ENCODE results near the gene TSPEAR. TPM values are rescaled to one million over a fixed set of nuclear protein-coding genes. Genes with fewer than 3 reads are reported as not detected.

The TSPEAR gene
- total RNA-seq, 1 donor from 2014 or later, result 0.15 TPM

DNA sequence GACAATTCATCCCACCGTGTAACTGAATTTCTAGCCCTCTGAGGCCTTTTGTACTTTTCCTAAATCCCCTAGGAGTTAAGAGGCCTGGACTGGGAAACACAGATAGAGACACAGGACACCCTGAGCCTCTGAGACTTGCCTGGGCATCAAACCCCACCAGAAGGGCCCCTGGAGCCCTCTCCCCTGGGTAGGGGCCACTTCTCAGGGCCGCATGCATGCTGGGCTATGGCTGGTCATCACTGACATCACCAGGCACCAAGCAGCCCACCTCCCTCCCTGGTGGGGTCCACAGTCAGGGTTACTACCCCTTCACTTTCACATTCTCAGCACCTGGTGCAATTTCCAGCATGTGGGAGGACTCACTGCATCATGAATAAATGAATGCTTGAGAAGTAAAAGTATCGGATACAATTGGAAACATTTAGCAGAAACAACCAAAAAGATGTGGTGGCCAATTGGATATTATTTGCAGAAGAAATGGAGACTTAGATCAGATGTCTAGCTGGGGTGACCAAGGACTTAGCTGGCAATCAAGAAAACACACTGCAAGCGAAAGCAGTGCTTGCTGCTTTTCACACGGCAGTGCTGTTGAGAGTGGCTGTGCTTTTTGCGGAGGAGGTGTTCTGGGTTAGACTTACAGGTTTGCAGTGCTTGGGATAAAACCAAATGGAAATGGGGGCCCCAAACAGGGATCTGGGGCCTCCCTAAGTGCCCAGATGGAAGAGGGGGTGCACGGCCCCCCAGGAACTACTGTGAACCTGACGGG lies 111.9 kb downstream of the TSPEAR start:
- Mint-ChIP-seq H3K36me3 (ENCODE audit: low read depth) (peaks cover 3% of the 10 kb centered on the region), H3K4me3 (ENCODE audit: unreplicated experiment) (no peak overlapping the region), H3K27me3 (ENCODE audit: low read depth) (peaks cover 66% of the 10 kb centered on the region), H3K9me3 (ENCODE audit: low read depth) (peaks cover 15% of the 10 kb centered on the region), H3K27ac (ENCODE audit: unreplicated experiment) (no peak overlapping the region), H3K4me1 (ENCODE audit: low read depth) (no peaks in the 10 kb centered on the region)
- DNase-seq (ENCODE audit: low spot score), result no peak
- TF ChIP-seq CTCF (IDR thresholded peaks at IDR 0.05), result no peak

- no peak for DNase-seq (ENCODE audit: low spot score)
- Mint-ChIP-seq H3K4me1 (ENCODE audit: low read depth) (peaks cover 6% of the 10 kb centered on the region), H3K27ac (ENCODE audit: unreplicated experiment) (no peak overlapping the region), H3K27me3 (ENCODE audit: low read depth) (peaks cover 66% of the 10 kb centered on the region), H3K36me3 (ENCODE audit: low read depth) (peaks cover 3% of the 10 kb centered on the region), H3K9me3 (ENCODE audit: low read depth) (peaks cover 10% of the 10 kb centered on the region), H3K4me3 (ENCODE audit: unreplicated experiment) (no peak overlapping the region)
- TF ChIP-seq CTCF (IDR thresholded peaks at IDR 0.05), result no peak
Observed at GRCh38 chr21:44598061-44598460, 113.3 kb downstream of the TSPEAR start.

DNA sequence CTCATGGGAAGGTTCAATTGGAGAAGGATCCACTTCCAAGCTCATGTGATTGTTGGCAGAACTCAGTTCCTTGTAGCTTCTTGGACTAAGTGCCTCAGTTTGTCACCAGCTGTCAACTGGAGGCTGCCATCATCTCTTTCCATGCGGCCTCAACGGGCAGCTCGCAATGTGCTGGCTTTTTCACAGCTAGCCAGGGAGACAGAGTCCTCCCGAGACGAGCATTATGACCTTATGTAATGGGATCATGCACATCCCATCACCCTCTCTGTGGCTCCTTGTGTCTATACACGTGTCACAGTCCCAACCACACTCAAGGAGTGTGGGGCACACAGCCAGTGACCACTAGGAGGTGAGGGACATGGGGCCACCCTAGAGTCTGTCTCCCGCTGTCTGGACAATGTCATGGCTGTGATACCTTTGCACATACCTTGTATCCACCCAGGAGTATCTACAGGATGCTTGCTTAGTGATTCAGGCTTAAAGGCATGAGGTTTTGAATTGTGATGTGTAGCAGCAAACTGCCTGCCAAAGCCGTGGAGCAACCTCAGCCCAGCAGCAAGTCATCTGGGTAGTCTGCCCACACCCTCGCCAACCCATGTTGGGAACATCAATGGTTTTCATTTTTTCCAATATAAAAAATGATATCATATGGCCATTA lies 115.2 kb downstream of the TSPEAR start:
- Mint-ChIP-seq H3K27me3 (ENCODE audit: low read depth) (peaks cover 68% of the 10 kb centered on the region), H3K9me3 (ENCODE audit: low read depth) (peaks cover 10% of the 10 kb centered on the region), H3K4me1 (ENCODE audit: low read depth) (peaks cover 6% of the 10 kb centered on the region), H3K27ac (ENCODE audit: unreplicated experiment) (no peak overlapping the region), H3K4me3 (ENCODE audit: unreplicated experiment) (no peak overlapping the region), H3K36me3 (ENCODE audit: low read depth) (peaks cover 3% of the 10 kb centered on the region)
- DNase-seq (ENCODE audit: low spot score), result no peak
- TF ChIP-seq CTCF (IDR thresholded peaks at IDR 0.05), result no peak

- peaks cover 10% of the 10 kb centered on the region for H3K9me3 Mint-ChIP-seq (ENCODE audit: low read depth)
- no peak overlapping the region for H3K27ac Mint-ChIP-seq (ENCODE audit: unreplicated experiment)
- TF ChIP-seq CTCF (IDR thresholded peaks at IDR 0.05), result no peak
- peaks cover 6% of the 10 kb centered on the region for H3K4me1 Mint-ChIP-seq (ENCODE audit: low read depth)
- DNase-seq (ENCODE audit: low spot score), result no peak
- H3K27me3 Mint-ChIP-seq (ENCODE audit: low read depth), result peaks cover 63% of the 10 kb centered on the region
- peaks cover 3% of the 10 kb centered on the region for H3K36me3 Mint-ChIP-seq (ENCODE audit: low read depth)
- H3K4me3 Mint-ChIP-seq (ENCODE audit: unreplicated experiment), result no peak overlapping the region
Observed at GRCh38 chr21:44595524-44595923, 115.8 kb downstream of the TSPEAR start.

DNA sequence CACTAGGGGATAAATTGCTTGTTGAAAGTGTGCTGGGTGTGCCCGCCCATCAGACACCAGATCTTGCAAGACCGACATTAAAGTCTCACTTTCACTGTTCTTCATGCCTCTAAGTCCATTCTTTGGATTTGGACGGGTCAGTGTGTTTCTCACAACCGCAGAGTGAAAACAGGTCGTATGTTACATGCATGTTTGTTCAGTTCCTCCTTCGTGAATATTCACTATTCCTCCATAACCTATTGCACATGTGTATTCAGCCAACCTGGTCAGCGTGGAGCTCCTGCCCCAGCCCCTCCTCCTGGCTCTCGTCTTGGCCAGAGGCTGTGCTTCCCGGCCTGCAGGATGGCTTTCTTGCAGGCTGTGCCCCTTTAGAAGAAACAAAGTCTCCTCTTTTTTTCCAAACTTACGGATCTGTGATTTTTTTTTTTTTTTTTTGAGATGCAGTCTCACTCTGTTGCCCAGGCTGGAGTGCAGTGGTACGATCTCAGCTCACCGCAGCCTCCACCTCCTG lies 116.9 kb downstream of the TSPEAR start:
- DNase-seq (ENCODE audit: low spot score), result no peak
- Mint-ChIP-seq H3K4me1 (ENCODE audit: low read depth) (peaks cover 6% of the 10 kb centered on the region), H3K27me3 (ENCODE audit: low read depth) (peaks cover 62% of the 10 kb centered on the region), H3K4me3 (ENCODE audit: unreplicated experiment) (no peak overlapping the region), H3K27ac (ENCODE audit: unreplicated experiment) (no peak overlapping the region), H3K9me3 (ENCODE audit: low read depth) (peaks cover 10% of the 10 kb centered on the region), H3K36me3 (ENCODE audit: low read depth) (peaks cover 3% of the 10 kb centered on the region)
- no peak for TF ChIP-seq CTCF (IDR thresholded peaks at IDR 0.05)

All from chondrocyte (in vitro differentiated cells).